Adipocyte (in vitro differentiated cells): ENCODE data around the gene SLC9A3.

Experiments
- DNase-seq: peaks from one replicate; pipeline ENCODE4 v3.0.0-alpha.2; 2015; ENCODE audit warnings: low read depth
- H3K27me3 ChIP-seq: replicated peaks from 2 replicates; pipeline ENCODE4 v1.7.0; 2013; ENCODE audit warnings: mild to moderate bottlenecking, low read length, moderate library complexity; ENCODE audit not compliant: control insufficient read depth, insufficient read depth
- H3K36me3 ChIP-seq: 2 replicates; pipeline ENCODE4 v1.7.0; 2013; ENCODE audit warnings: low read length, mild to moderate bottlenecking, moderate library complexity; ENCODE audit not compliant: control insufficient read depth, insufficient read depth, severe bottlenecking
- H3K4me1 ChIP-seq: 2 replicates; pipeline ENCODE4 v1.7.0; 2013; ENCODE audit warnings: mild to moderate bottlenecking, low read length, moderate library complexity; ENCODE audit not compliant: control insufficient read depth, insufficient read depth
- H3K4me3 ChIP-seq: 2 replicates; pipeline ENCODE4 v1.7.0; 2013; ENCODE audit warnings: mild to moderate bottlenecking, low read length, moderate library complexity
- H3K9ac ChIP-seq: 2 replicates; pipeline ENCODE4 v1.7.0; 2013; ENCODE audit warnings: mild to moderate bottlenecking, low read length, moderate library complexity
- H3K9me3 ChIP-seq: 2 replicates; pipeline ENCODE4 v1.7.0; 2013; ENCODE audit warnings: mild to moderate bottlenecking, low read length, moderate library complexity; ENCODE audit not compliant: control insufficient read depth

Gene SLC9A3

DNA sequence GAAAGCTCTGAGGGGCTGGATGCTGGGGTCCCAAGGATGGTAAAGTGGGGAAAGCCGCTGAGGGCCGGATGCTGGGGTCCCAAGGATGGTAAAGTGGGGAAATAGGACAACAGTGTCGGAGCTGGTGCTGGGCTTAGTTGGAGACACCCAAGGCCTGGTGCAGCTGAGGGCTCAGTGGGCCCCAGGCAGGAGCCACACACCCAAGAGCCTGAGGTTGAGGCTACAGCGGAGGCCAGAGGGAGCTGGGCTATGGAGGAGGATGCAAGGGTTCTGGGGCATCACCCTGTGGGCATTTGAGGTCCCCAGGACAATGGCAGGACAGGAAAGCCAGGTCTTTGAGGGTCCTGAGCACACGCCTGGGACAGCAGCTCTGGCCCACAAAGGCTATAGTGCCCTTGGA, 19.1 kb upstream of the SLC9A3 start:
- Histone ChIP-seq H3K27me3 (peaks cover 39% of the 10 kb centered on the region), H3K4me3 (no peak overlapping the region), H3K9ac (no peak overlapping the region), H3K4me1 (peaks cover 3% of the 10 kb centered on the region), H3K36me3 (no peaks in the 10 kb centered on the region), H3K9me3 (no peaks in the 10 kb centered on the region)
- no peak for DNase-seq

GRCh38 chr5:542319-543311, 18.4 kb upstream of the SLC9A3 start:
- no peaks in the 10 kb centered on the region for H3K36me3 ChIP-seq
- H3K4me1 ChIP-seq, result no peaks in the 10 kb centered on the region
- no peaks in the 10 kb centered on the region for H3K9me3 ChIP-seq
- peaks cover 45% of the 10 kb centered on the region for H3K27me3 ChIP-seq
- DNase-seq, result no peak
- no peak overlapping the region for H3K9ac ChIP-seq
- H3K4me3 ChIP-seq, result no peak overlapping the region

- no peak for DNase-seq
- H3K9ac ChIP-seq, result no peak overlapping the region
- no peaks in the 10 kb centered on the region for H3K4me1 ChIP-seq
- no peaks in the 10 kb centered on the region for H3K9me3 ChIP-seq
- no peaks in the 10 kb centered on the region for H3K36me3 ChIP-seq
- no peak overlapping the region for H3K4me3 ChIP-seq
- H3K27me3 ChIP-seq, result peaks cover 50% of the 10 kb centered on the region
Measured at GRCh38 chr5:541539-542318, 17.5 kb upstream of the SLC9A3 start.

- no peaks in the 10 kb centered on the region for H3K4me1 ChIP-seq
- no peak for DNase-seq
- no peaks in the 10 kb centered on the region for H3K9me3 ChIP-seq
- no peak overlapping the region for H3K4me3 ChIP-seq
- peaks cover 56% of the 10 kb centered on the region for H3K27me3 ChIP-seq
- H3K36me3 ChIP-seq, result no peaks in the 10 kb centered on the region
- no peak overlapping the region for H3K9ac ChIP-seq
Measured at GRCh38 chr5:540906-541538, 16.8 kb upstream of the SLC9A3 start.

GRCh38 chr5:540071-540905, 16.0 kb upstream of the SLC9A3 start:
- H3K9me3 ChIP-seq, result no peaks in the 10 kb centered on the region
- H3K9ac ChIP-seq, result no peak overlapping the region
- no peak overlapping the region for H3K4me3 ChIP-seq
- DNase-seq, result no peak
- H3K36me3 ChIP-seq, result no peaks in the 10 kb centered on the region
- peaks cover 61% of the 10 kb centered on the region for H3K27me3 ChIP-seq
- H3K4me1 ChIP-seq, result no peaks in the 10 kb centered on the region

- no peaks in the 10 kb centered on the region for H3K4me1 ChIP-seq
- no peaks in the 10 kb centered on the region for H3K9me3 ChIP-seq
- H3K27me3 ChIP-seq, result peaks cover 66% of the 10 kb centered on the region
- no peak overlapping the region for H3K9ac ChIP-seq
- no peaks in the 10 kb centered on the region for H3K36me3 ChIP-seq
- H3K4me3 ChIP-seq, result no peak overlapping the region
- DNase-seq, result no peak
Measured at GRCh38 chr5:539469-540070, 15.3 kb upstream of the SLC9A3 start.

DNA sequence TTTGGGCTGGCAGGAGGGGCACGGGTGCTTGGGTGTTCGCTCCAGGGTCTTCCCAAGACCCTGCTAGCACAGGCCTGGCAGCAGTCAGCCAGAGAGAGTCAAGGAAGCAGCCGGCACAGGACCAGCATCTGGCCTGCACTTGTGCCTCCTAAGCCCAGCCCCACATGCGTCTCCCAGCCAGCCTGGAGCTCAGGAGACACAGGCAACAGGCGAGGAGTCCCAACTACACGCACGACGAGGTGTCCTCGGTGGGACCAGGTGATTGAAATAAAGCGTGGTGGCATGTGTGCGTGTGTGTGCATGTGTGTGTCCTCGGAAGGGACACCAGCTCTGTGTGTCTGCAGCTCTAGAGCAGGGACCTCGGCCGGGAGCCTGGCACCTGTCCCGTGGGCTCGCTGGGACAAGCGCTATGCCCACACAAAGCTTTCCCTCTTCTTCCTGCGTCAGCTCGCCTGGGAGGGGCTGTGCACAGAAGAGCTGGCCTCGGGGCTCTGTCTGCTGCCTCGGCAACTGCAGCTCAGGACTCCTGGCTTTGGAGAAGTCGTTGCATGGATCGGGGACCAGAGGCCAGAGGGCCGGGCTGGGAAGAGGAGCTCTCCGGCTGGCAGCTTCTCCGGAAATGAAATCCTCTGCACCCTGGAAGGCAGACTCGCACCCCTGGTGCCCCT, 14.7 kb upstream of the SLC9A3 start:
- no peak for DNase-seq
- no peaks in the 10 kb centered on the region for H3K9me3 ChIP-seq
- H3K4me1 ChIP-seq, result no peaks in the 10 kb centered on the region
- no peak overlapping the region for H3K4me3 ChIP-seq
- no peak overlapping the region for H3K9ac ChIP-seq
- H3K36me3 ChIP-seq, result no peaks in the 10 kb centered on the region
- H3K27me3 ChIP-seq, result peaks cover 71% of the 10 kb centered on the region

GRCh38 chr5:538271-538771, 14.1 kb upstream of the SLC9A3 start:
- Histone ChIP-seq H3K4me3 (no peak overlapping the region), H3K9ac (no peak overlapping the region), H3K36me3 (no peaks in the 10 kb centered on the region), H3K9me3 (no peaks in the 10 kb centered on the region), H3K4me1 (no peaks in the 10 kb centered on the region), H3K27me3 (peaks cover 75% of the 10 kb centered on the region)
- no peak for DNase-seq

GRCh38 chr5:537621-538071, 13.4 kb upstream of the SLC9A3 start:
- Histone ChIP-seq H3K27me3 (peaks cover 80% of the 10 kb centered on the region), H3K4me1 (peaks cover 5% of the 10 kb centered on the region), H3K36me3 (no peaks in the 10 kb centered on the region), H3K9me3 (no peaks in the 10 kb centered on the region), H3K9ac (no peak overlapping the region), H3K4me3 (no peak overlapping the region)
- DNase-seq, result no peak

GRCh38 chr5:537098-537497, 12.8 kb upstream of the SLC9A3 start:
- H3K4me3 ChIP-seq, result no peak overlapping the region
- no peaks in the 10 kb centered on the region for H3K9me3 ChIP-seq
- H3K9ac ChIP-seq, result no peak overlapping the region
- H3K36me3 ChIP-seq, result no peaks in the 10 kb centered on the region
- H3K4me1 ChIP-seq, result peaks cover 8% of the 10 kb centered on the region
- H3K27me3 ChIP-seq, result peaks cover 81% of the 10 kb centered on the region
- no peak for DNase-seq
